Measurements from ENCODE around the gene FBXO31. TPM values are rescaled to one million over a fixed set of nuclear protein-coding genes. Genes with fewer than 3 reads are reported as not detected.

Gene FBXO31
- total RNA-seq, 2 donors from 2014 or later = 39.5 to 65.8 TPM

DNA sequence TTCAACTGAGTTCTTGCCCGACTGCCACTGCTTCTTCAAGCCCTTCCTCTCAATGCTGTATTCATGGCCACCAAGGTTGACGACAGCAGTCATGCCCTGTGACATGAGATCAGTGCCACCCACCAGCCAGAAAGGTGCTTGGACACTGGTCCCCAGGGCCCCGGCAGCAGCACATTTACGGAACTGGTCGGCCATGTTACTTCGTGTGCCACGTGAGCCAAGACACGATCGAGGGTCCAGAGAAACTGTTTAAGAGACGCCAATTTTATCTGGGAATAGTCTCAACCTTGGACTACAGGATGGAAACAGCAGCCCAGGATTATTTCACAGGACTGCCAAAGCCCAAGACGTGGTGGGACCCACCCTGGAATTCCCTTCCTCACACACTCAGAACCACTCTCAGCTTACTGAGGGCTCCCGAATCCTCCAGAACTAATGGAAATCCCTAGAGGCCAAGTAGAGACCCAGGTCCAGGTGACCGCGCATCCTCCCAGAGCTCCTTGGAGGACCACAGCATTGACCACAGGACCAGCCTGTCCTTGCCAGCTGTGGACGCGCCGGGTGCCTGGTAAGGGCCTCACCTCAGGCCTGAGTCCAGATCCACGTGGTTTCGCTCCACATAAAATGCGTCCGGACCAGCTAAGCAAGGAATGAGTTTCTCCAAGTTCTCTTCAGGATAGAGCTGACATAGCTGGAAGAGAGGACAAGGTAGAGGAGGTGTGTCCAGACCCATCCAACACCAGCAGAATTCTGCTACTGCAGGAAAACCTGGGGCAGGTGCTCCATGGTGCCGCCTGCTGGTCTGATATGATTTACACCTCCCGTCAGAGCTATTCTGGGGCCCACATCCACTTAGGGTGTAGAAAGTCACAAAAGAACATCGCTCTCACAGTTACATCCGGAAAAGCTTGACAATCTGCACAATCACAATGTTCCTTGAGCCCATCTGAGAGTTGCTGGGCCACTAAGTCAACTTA lies 36.7 kb upstream of the FBXO31 start:
- no peak for TF ChIP-seq POLR2AphosphoS5 (IDR thresholded peaks at IDR 0.05)
- TF ChIP-seq CTCF (IDR thresholded peaks at IDR 0.05) = no peak
- TF ChIP-seq POLR2A (IDR thresholded peaks at IDR 0.05) = no peak
- DNase-seq (ENCODE audit: low spot score) = no peak
- Histone ChIP-seq H3K4me3 (no peak overlapping the region), H3K27ac (no peak overlapping the region), H3K4me1 (replicated peaks) (no peaks in the 10 kb centered on the region), H3K9me3 (no peaks in the 10 kb centered on the region), H3K27me3 (replicated peaks; ENCODE audit: insufficient read depth) (no peaks in the 10 kb centered on the region), H3K36me3 (peaks cover 0 to 7% of the 10 kb centered on the region in 2 donors)
- intact Hi-C loops (cut with DNase I) = no loop called here
- 90% methylated on average over 25 of the region's 25 CpGs for WGBS

- peak; percentile 31 for DNase-seq (ENCODE audit: low spot score)
These were observed 35.1 kb upstream of the FBXO31 start for GRCh38 chr16:87418644-87419043.

DNA sequence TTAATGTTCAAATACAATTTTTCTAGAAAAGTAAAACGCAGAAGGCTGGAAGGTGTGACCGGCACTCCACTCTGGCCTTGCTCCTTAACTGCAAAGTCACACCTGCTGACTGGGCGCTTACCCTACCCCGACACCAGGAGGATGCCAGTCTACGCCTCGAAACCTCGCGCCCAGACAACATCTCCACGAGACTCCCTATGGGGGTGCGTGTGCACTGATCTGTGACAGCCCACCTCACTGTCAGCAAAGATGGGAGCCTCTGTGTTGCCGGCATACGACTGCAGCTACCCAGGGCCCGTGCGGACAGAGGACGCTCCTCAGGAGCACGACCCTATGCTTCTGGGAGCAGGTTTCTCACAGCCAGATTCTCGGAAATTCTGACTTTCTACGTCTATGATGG lies 34.6 kb upstream of the FBXO31 start:
- TF ChIP-seq POLR2AphosphoS5 (IDR thresholded peaks at IDR 0.05) (no peak), CTCF (IDR thresholded peaks at IDR 0.05) (no peak), POLR2A (IDR thresholded peaks at IDR 0.05) (no peak)
- WGBS = 88% methylated on average over 18 of the region's 18 CpGs
- intact Hi-C loops (cut with DNase I) = loop anchor here (5.0 kb wide), 1 partner anchor 219 kb away; no protein-coding TSS in a partner anchor
- Histone ChIP-seq H3K4me3 (no peak overlapping the region), H3K36me3 (peaks cover 0 to 7% of the 10 kb centered on the region in 2 donors), H3K27me3 (replicated peaks; ENCODE audit: insufficient read depth) (no peaks in the 10 kb centered on the region), H3K4me1 (replicated peaks) (no peaks in the 10 kb centered on the region), H3K27ac (no peak overlapping the region), H3K9me3 (no peaks in the 10 kb centered on the region)
- DNase-seq (ENCODE audit: low spot score) = no peak

More at GRCh38 chr16:87418644-87419043, 35.1 kb upstream of the FBXO31 start:
- intact Hi-C loops (cut with DNase I) = loop anchor here (5.0 kb wide), 1 partner anchor 219 kb away; no protein-coding TSS in a partner anchor
- Histone ChIP-seq H3K36me3 (peaks cover 0 to 7% of the 10 kb centered on the region in 2 donors), H3K9me3 (no peaks in the 10 kb centered on the region), H3K4me3 (no peak overlapping the region), H3K27me3 (replicated peaks; ENCODE audit: insufficient read depth) (no peaks in the 10 kb centered on the region), H3K4me1 (replicated peaks) (no peaks in the 10 kb centered on the region), H3K27ac (no peak overlapping the region)
- 43% methylated on average over 6 of the region's 6 CpGs for WGBS
- TF ChIP-seq POLR2AphosphoS5 (IDR thresholded peaks at IDR 0.05) (peak; percentile 85), POLR2A (IDR thresholded peaks at IDR 0.05) (no peak), CTCF (IDR thresholded peaks at IDR 0.05) (no peak)

- 94% methylated on average over 13 of the region's 13 CpGs for WGBS
- H3K4me3 ChIP-seq = no peak overlapping the region
- H3K4me1 ChIP-seq (replicated peaks) = no peaks in the 10 kb centered on the region
- intact Hi-C loops (cut with DNase I) = loop anchor here (2.0 to 5.0 kb wide), 2 partner anchors 153 to 220 kb away; no protein-coding TSS in a partner anchor
- DNase-seq (ENCODE audit: low spot score) = no peak
- no peak overlapping the region for H3K27ac ChIP-seq
- H3K36me3 ChIP-seq = peaks cover 3 to 7% of the 10 kb centered on the region in 2 donors
- no peaks in the 10 kb centered on the region for H3K9me3 ChIP-seq
- H3K27me3 ChIP-seq (replicated peaks; ENCODE audit: insufficient read depth) = no peaks in the 10 kb centered on the region
- TF ChIP-seq POLR2AphosphoS5 (IDR thresholded peaks at IDR 0.05) (no peak), POLR2A (IDR thresholded peaks at IDR 0.05) (no peak), CTCF (IDR thresholded peaks at IDR 0.05) (no peak)
These were observed 33.9 kb upstream of the FBXO31 start for GRCh38 chr16:87417528-87417910.
